Measurements from ENCODE around the gene GTF3C1.

Gene GTF3C1

DNA sequence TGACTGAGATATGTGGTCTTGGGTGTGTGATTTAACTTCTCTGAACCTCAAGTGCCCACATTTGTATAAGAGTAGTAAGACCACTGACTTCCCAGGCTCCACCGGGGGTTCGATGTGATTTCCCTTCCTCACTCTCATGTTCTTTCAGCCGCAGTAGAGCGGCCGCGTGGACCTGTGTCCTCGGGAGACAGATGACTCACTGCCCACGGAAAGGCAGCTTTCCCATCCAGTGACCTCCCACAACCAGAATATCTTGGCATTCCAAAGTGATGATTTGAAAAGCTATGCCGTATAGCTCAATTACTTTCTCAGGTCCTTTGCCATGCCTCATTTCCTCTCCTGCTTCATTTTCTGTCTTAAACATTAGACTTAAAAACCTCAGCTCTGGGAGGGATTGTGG is 74.2 kb downstream of the GTF3C1 start:
- no peak for DNase-seq (ENCODE audit: low read depth)
- TF ChIP-seq, protein P1, sequence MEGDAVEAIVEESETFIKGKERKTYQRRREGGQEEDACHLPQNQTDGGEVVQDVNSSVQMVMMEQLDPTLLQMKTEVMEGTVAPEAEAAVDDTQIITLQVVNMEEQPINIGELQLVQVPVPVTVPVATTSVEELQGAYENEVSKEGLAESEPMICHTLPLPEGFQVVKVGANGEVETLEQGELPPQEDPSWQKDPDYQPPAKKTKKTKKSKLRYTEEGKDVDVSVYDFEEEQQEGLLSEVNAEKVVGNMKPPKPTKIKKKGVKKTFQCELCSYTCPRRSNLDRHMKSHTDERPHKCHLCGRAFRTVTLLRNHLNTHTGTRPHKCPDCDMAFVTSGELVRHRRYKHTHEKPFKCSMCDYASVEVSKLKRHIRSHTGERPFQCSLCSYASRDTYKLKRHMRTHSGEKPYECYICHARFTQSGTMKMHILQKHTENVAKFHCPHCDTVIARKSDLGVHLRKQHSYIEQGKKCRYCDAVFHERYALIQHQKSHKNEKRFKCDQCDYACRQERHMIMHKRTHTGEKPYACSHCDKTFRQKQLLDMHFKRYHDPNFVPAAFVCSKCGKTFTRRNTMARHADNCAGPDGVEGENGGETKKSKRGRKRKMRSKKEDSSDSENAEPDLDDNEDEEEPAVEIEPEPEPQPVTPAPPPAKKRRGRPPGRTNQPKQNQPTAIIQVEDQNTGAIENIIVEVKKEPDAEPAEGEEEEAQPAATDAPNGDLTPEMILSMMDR (IDR thresholded peaks at IDR 0.05; ENCODE audit: low read depth, low read length, missing control alignments): no peak
- H3K4me3 ChIP-seq (ENCODE audit: low read depth, low read length): no peak overlapping the region

DNA sequence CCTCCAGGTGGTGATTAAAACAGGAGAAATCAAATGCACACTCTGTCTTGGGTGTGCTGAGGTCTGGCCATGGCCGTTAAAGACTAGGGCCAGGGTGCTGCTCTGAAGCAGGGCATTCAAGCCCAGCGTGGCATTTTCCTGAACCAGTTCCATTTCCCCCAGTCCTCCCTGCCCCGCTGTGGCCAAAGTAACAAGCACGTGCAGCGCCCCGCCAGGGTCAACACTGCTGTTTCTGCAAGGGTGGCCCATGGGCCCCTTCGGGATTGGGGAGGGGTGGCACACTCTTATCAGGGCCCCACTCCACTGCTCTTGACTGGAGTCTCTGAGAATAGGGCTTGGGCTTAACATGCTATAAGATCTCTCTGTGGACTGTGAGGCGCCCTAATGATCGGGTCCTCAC is 74.8 kb downstream of the GTF3C1 start:
- TF ChIP-seq, protein P1 (IDR thresholded peaks at IDR 0.05; ENCODE audit: low read depth, low read length, missing control alignments): no peak
- no peak overlapping the region for H3K4me3 ChIP-seq (ENCODE audit: low read depth, low read length)

DNA sequence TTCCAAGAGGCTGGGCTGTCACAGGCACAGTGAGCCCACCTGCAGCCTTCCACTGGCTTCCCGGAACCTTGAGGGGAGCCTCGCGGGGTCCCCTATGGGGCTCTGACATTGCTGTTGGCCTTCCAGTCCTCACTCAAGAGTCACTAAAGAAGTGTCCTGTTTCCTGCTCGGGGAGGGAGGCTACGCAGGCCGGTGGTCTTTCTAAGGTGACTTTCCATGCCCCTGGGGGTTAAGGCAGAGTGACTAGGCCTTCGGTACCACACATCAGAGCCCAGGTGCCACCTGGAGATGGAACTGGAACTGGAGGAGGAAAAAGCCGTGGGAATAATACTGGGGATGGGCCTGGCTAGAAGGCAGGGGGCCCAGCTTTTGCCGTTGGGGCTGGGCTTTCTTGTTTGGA is 75.7 kb downstream of the GTF3C1 start:
- no peak overlapping the region for H3K4me3 ChIP-seq (ENCODE audit: low read depth, low read length)
- DNase-seq (ENCODE audit: low read depth): no peak
- TF ChIP-seq, protein P1 (IDR thresholded peaks at IDR 0.05; ENCODE audit: low read depth, low read length, missing control alignments): no peak

More for the DNA sequence above, 74.8 kb downstream of the GTF3C1 start:
- no peak for DNase-seq (ENCODE audit: low read depth)

DNA sequence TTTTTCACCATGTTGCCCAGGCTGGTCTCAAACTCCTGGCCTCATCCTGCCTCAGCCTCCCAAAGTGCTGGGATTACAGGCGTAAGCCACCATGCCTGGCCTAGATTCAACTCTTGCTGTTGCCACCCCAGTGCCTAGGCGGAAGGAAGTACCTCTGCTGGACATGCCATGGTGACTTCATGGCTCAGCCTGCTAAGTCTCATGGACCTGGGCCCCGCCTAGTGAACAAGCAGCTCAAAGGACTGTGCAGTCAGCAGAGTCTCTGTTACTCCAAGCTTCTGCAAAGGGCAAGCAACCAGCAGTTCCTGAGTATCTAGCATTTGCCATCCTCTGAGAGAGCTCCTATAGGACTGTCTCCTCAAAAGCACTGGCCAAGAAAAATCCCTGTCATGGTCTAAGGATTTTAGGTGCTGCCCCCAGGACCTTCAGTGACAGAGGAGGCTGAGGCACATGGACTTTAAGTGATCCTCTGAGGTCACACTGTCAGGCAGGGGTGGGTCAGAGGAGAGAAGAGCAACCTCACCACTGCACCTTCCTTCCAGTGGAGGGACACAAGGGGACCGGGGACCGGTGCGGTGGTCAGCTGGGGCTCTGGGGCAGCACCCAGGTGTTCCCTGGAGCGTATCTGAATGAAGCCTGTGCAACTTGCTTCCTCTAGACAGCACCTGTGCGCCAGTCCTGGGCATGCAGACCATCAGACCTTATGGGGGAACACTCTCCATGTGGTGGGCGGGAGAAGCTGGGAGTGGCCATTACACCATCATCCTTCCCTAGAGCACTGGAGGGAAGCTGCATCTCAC is 76.4 kb downstream of the GTF3C1 start:
- no peak for DNase-seq (ENCODE audit: low read depth)
- no peak overlapping the region for H3K4me3 ChIP-seq (ENCODE audit: low read depth, low read length)
- TF ChIP-seq, protein P1 (IDR thresholded peaks at IDR 0.05; ENCODE audit: low read depth, low read length, missing control alignments): no peak

DNA sequence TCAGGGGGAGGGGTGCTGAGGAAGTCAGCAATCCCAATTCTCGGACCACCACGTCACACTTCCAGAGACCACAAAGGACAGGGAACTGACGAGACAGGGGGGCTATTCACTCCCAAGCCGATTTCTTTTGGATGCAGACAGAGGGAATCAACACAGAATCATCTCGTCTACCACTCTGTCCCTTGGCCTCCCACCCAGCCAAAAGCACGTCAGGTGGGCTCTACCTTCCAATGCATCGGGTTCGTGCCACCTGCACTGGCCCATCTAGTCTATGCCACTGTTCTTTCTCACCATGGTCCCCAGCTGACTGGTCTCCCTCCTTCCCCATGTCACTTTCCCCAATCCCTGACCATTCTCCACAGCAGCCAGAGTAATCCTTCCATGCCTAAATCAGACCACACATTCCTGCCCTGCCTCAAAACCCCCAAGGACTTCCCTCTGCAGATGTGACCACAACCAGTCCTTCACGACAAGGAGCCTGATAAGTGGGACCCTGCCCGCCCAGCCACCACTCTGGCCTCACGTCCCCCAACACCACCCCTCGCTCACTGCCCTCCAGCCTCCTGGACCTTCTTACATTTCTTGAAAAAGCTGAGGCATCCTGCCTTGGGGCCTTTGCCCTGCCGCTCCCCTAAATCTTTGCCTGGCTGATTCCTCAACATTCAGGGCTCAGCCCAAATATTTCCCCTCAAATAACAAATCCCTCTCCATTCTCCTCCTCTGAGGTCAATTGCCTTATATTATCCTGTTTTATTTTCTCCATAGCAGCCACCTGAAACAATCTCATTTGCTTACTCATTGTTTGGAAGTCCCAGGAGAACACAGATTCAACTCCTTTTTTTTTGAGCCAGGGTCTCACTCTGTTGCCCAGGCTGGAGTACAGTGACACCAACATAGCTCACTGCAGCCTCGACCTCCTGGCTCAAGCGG is 77.4 kb downstream of the GTF3C1 start:
- no peak overlapping the region for H3K4me3 ChIP-seq (ENCODE audit: low read depth, low read length)
- TF ChIP-seq, protein P1 (IDR thresholded peaks at IDR 0.05; ENCODE audit: low read depth, low read length, missing control alignments): no peak
- DNase-seq (ENCODE audit: low read depth): no peak

DNA sequence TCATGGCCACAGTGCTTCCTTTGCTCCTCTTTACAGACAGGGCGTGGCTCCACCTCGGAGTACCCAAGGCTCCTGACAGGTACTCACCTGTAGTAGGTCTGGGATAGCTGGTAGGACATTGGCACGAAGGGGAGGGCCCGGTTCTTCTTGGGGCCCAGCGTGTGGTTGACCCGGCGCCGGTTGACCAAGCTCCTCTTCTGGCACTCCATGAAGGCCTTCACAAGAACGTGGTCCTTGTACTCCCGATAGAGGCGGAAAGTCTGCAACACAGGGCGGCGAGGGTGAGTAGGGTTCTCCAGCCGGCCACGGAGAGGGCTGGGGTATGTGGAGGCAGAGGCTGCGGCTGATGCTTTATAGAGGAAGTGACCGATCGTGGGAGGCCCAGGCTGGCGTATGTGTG is 78.1 kb downstream of the GTF3C1 start:
- TF ChIP-seq, protein P1 (IDR thresholded peaks at IDR 0.05; ENCODE audit: low read depth, low read length, missing control alignments): no peak
- no peak overlapping the region for H3K4me3 ChIP-seq (ENCODE audit: low read depth, low read length)
- DNase-seq (ENCODE audit: low read depth): no peak
